AG08395 (cell line): ENCODE measurements around the gene HES5.

Experiments used
- DNase-seq: peaks from one replicate; pipeline ENCODE4 v3.0.0; 2012; ENCODE audit warnings: mixed read lengths, low spot score

The HES5 gene

DNA sequence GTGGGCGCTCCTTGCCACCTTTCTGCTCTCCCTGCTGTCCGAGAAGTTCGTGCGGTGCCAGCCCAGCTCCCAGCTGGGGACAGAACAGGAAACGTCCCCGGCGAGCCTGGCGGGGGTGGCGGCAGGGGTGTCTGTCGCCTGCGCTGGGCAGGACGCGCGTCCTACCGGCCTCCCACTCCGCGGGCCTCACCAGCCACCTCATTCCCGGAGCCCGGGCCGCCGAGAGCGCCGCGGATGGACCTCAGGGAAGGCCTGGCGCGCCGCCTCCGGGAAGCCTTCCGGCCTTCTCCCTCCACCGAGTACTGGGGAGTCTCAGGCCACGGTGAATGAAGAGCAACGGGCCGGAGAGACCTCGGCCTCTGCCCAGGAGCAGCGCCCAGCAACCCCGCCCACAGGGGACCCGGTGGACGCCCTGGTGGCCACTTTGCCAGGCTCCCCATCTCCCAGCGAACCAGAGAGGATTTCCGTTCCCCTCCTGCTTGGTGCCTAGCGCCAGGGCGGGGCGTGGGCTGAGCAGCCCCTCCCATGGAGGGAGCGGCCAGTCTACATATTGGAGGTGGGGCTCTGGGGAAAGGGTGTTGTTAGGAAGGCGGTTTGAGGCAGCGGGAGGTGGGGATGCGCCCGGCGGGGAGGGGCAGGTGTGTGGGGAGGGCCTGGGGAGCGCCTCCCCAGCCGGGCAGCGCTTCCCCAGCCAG, 16.6 kb upstream of the HES5 start:
- peak; percentile 88 for DNase-seq

DNA sequence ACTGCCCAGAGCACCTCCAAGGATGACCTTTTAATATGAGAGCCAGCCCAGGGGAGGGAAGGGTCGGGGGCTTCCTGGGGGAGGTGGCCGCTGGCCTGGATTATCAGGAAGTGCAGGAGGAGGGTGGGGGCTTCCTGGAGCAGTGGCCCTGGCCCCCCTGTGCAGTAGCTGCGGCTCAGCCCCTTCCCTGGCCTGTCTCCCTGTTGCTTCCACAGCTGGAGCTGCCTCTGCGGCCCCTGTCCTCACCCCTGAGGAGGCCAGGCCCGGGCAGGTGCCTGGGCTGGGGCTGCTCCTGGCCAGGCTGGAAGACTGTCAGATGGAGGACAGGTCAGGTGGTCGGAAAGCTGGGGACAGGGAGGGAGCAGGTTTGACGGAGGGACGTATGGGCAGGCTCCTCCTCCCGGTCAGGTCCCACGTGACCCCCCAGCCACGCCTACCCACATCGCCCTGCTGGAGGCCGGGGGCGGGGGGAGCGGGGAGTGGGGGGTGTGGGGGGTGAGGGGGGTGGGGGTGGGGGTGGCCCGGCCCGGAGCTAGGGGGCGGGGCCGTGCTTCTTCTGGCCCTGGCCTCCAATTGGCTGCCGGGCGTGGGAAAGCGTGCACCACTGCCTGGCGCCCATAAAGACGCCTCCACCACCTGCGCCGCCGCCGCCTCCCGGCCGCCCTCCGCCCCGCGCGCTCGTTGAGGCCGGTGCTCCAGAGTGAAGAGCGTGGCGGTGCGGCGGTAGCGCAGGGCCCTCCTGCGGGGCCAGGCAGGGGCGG, 15.9 kb upstream of the HES5 start:
- DNase-seq: peak; percentile 93

DNA sequence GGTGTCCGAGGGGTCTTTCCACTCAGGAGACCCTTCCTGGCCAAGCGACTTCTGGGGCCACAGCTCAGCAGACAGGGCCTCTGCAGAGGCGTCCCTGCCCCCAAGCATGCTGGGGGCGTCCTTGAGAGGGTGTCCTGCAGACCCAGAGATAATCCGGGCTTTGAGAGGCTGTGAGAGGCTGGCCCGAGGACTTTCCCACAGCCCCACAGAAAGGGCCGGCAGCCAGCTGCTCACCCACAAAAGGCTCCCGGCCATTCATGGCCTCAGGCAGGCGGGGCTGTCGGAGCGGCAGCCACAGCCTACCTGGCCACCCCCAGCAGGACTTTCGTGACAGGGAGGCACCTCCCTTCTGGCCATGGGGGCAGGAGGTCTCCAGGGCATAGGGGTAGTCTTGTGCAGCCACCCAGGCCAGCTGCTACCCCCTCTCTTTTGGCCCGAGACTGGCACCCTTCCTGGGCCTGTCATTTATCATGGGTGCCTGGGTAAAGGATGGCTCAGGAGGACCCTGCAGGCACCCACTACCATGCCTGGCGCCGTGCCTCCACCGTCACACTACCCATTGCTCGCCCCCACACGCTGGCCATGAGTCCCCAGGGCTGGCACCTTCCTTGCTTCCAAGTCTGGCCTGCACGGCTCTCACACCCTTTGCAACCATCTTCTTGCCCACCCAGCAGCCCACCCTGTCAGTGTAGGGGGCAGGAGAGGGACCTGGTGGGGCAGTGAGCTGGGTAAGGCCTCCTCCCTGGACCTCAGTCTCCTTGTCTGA, 15.0 kb upstream of the HES5 start:
- DNase-seq: no peak

DNA sequence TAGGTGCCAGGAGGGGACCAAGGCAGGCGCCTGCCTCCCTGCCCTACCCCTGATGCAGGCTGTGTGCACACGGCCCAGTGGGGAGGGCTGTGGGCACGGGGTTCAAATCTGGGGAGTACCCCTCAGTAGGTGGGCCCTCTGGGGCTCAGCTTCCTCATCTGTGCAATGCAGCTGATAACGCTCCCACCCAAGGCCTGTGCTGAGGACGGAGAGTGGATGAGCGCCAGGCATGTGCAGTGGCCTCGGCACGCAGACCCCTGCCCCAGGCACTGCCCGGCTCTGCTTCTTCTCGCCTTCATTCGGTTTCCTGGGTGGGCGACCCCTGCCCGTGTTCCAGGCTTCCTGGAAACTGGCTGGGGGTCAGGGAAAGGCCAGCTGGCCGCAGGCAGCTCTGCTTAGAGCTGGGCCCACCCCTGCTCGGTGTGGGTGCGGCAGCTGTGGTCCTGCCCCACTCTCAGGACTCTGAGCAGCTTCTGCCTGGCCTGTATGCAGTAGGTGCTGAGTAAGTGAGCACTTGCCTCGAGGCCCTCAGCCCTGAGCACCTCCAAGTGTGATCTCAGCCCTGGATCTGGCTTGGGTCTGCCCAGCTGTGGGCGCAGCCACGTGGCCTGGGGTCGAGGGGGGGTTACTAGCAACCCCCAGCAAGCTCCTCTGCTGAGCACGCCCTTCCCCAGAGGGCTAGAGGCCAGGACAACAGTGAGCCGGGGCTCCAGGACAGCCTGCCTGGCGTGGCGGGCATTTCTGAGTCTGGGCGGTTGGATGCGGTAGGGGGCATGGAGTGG, 14.2 kb upstream of the HES5 start:
- DNase-seq: no peak

DNA sequence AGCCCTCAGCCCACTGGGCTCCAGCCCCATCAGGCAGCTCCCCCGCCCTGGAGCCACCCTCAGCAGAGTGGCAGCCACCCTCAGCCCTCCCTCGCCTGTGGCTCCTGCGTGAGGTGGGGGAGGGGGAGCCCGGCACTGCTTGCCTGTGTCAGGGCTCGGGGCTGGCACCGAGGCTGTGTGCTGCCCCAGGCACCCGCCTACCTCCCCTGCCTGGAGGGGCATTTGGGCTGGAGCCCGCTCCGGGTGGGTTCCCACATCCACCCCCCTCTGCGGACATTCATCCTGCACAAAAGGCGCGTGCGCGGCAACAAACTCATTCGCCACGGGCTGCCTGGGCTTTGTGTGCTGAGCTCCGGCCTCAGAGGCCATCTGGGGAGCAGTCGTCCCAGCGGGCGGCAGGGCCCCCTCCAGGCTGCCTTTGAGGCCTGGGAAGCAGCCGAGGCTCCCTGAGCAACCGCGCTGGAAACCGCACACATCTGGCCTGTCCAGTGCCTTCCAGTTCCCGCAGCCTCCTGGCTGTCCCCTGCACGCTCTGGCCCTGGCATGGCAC, 13.6 kb upstream of the HES5 start:
- peak; percentile 38 for DNase-seq

DNA sequence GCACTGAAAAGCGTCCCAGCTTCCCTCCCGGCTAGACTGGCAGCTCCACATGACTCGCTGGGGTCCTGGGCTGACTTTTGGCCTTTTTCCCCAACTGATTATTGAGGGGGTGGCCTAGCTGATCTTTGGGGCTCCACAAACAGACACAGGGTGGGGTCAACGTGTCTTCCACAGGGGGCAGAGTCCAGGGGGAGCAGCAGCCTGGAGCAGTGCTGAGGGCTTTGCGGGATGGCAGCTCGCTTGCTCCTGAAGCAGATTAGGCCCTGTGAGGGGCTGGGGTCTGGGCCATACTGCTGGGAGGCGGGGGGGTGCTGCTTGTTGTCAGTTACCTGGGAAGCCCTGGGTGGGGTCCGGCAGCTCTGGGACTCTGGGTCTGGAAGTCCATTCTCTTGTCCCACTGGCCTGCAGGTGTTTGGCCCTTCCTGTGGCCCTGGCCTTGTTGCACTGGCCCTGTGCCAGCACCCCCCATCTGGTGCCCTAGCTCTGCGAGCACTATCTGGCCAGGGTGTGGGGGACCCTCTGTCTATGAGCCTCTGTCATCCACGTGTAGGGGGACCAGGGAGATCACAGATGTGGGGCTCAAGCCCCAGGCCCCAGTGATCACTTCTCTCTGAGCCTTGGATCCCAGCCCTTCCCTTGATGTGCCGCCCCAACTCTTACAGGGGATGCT, 12.3 kb upstream of the HES5 start:
- no peak for DNase-seq

DNA sequence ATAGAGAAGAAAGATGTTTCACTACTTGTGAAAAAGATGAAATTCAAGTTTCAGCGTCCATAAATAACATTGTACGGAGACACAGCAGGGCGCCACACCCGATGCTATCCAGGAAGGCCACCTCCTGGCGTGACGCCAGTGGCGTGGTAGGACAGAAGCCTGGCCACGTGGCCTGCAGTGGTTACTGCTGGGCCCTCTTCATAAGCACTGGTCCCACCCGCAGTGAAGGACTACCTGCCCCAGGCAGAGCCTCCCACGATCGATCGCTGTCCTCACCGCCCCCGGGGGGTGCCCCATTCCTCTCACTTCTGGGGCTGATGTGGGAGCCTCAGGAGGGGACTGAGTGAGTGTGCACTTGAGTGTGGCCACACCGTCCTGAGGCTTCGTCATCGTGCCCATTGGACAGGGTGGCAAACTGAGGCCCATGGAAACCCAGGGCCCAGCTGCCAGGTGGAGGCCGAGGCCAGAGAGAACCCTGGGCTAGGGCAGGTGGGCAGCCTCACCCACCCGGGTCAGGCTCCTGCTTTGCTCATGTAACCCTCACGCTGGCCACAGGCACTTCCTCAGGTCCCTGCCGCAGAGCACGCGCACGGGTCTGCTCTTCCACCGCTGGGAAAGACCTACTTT, 11.7 kb upstream of the HES5 start:
- DNase-seq: no peak

DNA sequence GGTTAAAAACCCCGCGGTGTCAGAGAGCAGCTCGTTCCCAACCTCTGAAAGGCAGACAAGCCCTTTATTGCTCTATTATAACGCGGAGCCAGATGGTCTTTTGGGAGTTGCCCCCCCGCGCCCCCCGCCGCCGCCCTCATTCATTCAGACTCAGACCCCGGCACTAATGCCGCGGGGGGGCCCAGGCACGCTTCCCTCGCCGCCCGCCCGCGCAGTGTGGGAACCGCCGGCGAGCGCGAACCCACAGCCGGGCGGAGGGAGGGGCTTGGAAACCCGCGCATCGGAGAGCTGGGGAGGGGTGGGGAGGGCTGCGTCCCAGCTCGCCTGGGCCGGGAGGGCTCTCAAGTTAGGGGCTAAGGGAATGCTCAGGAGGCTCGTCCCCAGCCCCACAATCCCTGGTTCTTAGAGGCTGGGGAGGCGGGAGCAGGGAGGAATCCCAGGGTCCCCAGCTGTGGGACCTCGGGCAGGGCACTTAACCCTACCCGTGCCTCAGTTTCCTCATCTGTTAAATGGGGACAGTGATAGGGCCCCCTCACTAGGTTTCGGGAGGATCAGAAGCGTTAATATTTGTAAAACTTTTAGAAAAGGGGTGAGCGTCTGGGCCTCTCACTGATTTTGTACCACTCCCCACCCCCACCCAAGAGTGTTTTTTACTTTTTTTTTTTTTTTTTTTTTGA, 10.9 kb upstream of the HES5 start:
- DNase-seq: no peak

DNA sequence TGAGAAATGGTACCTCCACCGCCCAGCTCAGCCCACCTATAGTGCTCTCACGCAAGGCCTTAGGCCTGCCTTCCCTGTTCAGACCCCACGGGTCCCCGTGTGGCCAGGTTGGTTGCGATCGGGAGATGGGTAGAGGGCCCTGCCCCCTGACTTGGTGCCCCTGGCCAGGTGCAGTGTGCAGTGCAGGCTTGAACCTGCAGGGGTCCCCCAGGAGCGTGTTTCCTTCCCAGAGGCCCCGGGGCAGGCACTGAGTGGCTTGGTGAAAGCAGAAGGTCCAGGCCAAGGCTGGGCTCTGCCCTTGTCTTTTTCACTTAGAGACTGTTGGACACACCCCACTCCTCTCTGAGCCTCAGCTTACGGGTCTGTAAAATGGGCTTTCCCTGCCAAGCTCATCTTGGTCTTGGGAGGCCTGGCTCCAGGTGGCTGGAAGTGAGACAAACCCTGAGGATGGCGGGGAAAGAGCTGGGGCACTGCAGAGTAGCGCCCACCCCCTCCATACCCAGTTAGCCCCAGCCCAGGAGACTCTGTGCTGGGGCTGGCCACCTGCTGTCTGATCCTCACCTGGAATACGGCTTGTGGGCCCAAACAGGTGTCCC, 9.3 kb upstream of the HES5 start:
- DNase-seq: no peak

DNA sequence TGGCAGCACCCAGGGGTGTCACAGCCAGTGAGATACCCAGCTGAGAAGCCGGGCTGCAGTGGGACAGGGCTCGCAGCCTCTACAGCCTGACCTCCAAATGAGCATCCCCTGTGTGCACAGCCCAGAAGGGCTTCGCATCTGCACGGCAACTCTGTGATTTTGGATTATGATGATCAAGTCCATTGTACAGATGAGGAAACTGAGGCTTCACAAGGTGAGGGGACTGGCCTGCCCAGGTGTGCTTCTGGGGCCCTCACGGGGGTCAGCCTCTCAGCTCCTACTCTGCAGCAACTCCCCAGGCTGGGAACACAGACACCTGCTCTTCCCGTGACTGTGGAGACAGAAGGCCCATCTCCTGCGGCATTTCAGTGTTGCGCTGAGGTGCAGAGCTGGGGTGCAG, 8.8 kb upstream of the HES5 start:
- no peak for DNase-seq

DNA sequence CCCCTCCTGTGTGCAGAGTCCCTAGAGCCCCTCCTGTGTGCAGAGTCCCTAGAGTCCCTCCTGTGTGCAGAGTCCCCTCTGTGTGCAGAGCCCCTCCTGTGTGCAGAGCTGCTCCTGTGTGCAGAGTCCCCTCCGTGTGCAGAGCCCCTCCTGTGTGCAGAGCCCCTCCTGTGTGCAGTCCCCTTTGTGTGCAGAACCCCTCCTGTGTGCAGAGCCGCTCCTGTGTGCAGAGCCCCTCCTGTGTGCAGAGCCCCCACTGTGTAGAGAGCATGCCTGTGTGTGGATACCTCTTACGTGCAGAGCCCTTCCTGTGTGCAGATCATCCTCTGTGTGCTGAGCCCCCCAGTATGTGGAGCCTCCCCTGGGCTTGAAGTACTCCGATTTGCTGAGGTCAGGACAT, 8.3 kb upstream of the HES5 start:
- DNase-seq: no peak

DNA sequence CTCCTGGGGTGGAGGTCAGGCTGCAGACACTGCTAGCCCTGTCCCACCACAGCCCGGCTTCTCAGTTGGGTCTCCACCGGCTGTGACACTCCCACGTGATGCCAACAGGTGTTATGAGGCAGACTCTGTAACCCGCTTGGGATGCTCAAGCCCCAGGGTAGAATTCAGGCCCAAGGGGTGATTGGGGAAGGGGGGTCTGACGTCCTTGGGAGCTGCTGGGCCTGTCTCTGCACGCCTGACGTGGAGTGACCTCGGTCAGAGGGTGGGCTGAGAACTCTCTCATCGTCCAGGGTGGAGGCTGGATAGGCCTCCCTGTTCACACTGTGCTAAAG, 7.7 kb upstream of the HES5 start:
- no peak for DNase-seq

DNA sequence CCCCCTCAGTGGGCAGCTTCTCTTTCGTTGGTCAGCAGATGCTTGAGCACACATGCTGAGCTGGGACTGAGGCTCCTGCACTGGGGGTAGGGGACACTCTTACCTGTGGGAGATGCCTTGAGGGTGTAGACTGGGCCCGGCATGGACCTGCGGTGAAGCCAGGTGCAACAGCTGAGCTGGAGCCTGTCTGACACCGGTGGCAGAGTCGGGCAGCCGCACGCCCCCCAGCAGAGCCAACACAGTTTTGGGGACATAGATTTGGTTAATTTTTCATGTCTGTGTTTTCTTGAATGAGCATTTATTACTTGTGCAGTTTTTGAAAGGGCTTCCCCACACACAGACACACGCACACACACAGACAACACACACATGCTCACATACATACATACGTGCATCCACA, 5.9 kb upstream of the HES5 start:
- no peak for DNase-seq

DNA sequence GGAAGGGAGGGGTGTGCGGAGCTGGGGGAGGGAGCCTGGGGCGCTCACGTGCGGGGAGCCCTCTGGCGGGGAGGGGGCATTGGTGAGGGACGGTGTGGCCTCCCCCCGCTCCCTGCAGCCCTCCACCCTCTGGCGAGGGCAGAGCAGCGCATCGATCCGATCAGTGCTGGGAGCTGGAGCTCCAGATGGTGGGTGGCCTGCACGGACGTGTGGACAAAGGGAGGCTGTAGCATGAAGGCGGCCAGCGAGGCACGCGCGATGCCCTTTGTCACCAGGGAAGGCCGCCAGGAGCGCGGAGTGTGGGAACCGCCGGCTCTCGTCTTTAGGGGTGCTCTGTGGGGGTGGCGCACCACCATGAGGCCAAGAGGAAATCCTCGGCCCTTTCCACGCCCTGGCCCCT, 5.4 kb upstream of the HES5 start:
- DNase-seq: no peak

DNA sequence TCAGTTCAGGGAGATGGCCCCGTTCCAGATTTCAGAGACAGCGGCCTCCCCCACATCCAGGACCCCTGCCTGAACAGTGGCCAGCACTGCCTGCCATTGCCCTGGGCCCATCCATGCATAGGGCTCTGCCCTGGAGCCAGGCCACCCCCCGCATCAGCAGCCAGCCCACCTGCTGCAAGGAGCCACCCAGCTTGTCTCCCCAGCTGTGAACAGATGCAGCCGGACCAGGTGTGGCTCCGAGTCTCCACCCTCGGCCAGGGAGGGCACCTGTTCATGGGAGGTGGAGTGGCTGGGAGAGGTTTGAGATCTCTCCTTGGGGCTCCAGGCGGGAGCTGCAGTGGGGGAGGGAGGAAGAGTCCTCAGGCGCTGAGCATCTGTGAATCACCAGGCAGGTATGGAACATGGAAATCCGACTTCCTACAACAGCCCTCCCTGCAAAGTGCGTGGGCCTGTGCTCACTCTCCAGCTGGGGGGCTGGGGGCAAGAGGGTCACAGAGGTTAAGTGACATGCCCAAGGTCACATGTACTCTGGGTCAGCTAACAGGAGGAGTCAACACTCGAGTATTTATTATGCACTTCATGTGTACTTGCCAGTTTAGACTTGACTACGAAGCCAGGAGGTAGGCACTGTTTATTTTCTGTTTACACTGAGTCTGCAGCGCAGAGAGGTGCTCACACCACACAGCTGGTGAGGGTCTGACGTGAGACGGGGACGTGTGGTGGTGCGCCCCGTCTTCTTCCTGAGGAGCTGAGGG, 4.8 kb upstream of the HES5 start:
- DNase-seq: no peak

DNA sequence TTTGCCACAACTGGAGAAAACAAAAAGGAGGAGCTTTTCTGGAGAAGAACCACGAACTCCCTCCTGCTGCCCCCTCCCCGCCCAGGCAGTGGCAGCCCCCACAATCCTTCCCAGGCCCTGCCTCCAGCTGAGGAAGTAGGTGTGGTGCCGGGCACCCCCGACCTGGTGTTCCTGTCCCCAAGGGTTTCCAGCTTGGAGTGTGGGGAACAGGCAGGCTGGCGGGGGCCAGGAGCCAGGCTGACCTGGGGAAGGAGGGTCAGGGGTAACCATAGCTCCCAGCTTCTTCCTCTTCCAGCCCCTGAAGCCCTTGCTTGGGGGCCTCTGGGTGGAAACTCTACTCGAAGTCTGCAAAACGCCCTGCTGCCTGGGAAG, 4.2 kb upstream of the HES5 start:
- DNase-seq: no peak

DNA sequence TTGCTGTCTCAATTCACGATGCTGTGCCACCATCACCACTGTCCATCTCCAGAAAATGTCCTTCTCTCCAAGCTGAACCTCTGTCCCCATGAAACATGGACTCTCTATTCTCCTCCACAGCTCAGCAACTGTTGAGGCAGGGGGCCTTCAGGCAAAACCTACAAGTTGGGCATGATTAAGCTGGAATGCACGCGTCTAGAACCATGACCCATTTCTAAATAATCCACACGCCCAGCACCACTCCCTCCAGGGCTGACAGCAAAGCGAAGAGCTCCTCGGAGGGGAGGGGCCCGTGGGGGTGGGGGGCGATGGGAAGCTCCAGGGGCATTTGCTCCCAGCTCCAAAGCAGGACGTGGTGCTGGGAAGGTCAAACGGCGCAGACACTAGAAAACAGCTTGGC, 3.3 kb upstream of the HES5 start:
- no peak for DNase-seq

DNA sequence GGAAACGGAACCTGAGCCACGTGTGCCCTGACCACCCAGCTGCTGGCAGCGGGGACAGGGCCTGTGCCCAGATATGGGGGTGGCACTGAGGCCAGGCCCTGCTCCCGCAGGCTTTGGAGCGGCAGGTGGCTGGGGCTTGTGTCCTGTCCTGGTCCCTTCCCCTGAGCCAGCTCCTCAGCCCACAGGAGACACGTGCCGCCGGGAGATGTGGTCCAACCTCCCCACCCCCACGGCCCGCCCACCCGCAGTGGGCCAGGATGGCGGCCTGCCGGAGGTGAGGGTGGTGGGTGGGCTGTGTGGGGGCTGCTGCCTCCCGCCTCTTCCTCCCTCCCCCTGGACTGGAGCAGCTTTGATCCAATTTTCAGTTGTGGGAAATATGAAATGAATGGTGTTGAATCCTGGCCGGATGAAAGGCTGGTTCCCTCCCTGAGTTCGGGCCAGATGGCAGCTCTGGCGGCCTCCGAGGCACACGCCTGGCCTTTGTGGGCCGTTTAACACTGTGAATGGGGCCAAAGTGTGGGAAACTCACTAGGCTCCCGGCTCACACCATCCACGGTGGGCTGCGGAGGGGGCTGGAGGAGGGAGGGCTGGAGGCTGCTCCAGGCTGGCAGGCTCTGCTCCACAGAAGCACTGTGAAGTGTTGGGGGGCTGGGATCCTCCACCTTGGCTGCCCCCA, 2.6 kb upstream of the HES5 start:
- DNase-seq: no peak
